GM18870 (cell line): ENCODE measurements around the gene ORAI2.
"Not testable (repeated sequence)": the region's sequence is repeated elsewhere in the genome, so short reads cannot be mapped to it uniquely, and the experiment has no call there.

Experiments used
- ATAC-seq: cut with Tn5 transposase; IDR thresholded peaks from one replicate; pipeline ENCODE4 v1.9.1; 2021; ENCODE audit warnings: moderate library complexity; ENCODE audit not compliant: unreplicated experiment

Gene ORAI2

DNA sequence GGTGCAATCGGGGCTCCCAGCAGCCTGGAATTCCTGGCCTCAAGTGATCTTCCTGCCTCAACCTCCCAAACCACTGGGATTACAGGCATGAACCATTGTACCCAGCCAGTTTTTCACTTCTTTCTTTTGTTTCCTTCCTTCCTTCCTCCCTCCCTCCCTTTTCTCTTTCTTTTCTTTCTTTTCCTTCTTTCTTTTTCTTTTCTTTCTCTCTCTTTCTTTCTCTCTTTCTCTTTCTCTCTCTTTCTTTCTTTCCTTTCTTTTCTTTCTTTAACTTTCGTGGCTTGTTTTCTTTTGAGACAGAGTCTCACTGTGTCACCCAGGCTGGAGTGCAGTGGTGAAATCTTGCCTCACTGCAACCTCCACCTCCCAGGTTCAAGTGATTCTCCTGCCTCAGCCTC, 12.3 kb downstream of the ORAI2 start:
- no peak for ATAC-seq

DNA sequence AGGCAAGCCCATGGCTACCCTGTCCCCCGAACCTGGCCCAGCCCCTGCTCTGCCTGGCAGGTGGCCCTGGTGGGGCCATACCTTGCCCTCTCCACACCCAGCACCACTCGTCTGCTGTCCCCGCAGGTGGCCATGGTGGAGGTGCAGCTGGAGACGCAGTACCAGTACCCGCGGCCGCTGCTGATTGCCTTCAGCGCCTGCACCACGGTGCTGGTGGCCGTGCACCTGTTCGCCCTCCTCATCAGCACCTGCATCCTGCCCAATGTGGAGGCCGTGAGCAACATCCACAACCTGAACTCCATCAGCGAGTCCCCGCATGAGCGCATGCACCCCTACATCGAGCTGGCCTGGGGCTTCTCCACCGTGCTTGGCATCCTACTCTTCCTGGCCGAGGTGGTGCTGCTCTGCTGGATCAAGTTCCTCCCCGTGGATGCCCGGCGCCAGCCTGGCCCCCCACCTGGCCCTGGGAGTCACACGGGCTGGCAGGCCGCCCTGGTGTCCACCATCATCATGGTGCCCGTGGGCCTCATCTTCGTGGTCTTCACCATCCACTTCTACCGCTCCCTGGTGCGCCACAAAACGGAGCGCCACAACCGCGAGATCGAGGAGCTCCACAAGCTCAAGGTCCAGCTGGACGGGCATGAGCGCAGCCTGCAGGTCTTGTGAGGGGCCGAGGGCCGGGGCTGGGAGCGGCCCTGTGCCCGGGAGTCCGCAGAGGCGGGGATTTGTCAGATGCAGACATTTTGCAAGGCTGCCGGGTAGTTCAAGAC, 13.2 kb downstream of the ORAI2 start:
- no peak for ATAC-seq

DNA sequence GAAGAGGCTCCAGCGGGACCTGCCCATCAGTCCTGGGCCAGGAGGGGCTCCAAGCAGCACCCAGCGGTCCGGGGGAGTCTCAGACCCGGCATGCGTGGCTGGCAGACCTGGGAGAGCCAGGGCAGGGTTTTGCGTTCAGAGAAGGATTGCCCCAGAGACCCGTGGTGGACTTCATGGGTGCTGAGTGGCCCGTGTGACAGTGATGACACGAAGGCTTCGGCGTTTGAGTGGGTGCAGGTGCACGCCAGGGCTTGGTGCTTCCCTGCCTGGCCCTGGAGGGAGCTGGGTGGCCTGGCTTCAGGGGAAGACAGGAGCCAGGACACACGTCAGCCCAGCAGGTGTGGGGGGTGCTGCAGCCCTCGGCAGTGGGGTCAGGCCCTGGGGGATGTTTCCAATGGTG, 13.9 kb downstream of the ORAI2 start:
- no peak for ATAC-seq

DNA sequence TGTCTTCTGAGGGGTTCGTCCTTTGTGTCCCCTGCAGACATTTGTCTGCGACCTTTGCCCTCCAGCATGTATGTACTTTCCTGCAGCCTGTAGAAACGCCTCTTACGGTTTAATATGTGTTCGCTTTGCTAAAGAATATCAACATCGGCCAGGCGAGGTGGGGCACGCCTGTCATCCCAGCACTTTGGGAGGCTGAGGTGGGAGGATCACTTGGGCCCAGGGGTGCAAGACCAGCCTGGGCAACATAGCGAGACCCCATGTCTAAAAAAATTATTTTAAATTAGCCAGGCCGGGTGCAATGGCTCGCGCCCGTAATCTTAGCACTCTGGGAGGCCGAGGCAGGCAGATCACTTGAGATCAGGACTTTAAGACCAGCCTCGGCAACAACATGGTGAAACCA, 15.8 kb downstream of the ORAI2 start:
- ATAC-seq = no peak

DNA sequence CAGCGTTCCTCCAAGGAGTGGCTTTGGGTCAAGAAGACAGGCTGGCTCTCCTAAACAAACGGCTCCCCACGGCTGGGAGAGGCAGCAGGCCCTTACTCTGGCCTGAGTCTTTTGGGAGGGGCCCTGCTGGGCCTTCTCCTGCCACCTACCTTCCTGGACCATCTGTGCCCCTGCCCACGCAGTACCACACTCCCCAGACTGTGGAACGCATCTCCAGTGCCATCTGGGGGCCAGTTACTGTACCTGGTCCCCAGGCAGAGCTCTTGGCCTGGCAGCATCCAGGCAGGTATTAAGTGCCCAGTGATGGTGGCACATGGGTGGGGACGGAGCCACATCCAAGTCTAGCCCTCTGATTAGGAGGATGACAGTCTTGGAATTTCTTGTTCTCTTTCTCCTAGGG, 16.9 kb downstream of the ORAI2 start:
- ATAC-seq = no peak

DNA sequence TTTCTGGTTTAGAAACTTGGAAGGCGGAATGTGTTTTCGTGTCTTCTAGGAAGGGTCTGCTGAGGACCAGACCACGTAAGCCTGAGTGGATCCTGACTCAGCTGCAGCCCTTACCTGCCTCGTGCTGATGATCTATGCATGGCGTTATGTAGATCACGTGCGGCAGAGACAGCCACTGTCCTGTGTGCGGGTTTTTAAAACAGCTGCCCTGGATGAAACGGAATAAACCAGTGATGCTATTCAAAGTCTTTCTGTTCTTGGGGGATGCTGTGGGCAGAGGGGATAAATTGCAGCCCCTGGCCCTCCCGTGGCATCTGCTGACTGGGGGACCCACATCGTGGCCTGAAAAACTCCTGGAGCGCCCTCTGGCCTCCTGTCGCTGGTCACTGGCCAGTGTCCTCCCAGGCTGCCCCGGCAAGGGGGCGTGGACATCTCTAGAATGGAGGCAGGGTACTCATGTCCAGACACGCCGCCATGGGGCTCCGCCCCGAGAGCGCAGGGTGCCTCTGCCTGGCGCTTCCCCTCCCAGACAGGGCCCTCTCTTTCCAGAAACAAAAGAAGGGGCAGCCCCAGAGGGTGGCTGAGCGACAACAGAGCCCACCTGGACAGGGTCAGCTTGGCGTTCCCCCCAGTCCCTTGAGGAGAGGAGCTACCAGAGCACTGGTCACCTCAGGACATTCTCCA, 18.1 kb downstream of the ORAI2 start:
- ATAC-seq = no peak

DNA sequence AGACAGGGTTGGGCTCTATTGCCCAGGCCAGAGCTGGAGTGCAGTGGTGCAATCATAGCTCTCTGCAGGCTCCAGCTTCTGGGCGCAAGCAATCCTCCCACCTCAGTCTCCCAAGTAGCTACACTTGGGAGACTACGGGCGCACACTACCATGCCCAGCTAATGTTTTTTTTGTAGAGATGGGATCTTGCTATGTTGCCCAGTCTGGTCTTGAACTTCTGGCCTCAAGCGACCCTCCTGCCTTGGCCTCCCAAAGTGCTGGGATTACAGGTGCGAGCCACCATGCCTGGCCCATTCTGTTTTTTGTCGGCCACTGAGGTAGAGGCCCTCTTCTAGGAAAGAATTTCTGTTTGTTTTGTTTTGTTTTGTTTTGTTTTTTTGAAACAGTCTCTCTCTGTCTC, 19.1 kb downstream of the ORAI2 start:
- no peak for ATAC-seq

DNA sequence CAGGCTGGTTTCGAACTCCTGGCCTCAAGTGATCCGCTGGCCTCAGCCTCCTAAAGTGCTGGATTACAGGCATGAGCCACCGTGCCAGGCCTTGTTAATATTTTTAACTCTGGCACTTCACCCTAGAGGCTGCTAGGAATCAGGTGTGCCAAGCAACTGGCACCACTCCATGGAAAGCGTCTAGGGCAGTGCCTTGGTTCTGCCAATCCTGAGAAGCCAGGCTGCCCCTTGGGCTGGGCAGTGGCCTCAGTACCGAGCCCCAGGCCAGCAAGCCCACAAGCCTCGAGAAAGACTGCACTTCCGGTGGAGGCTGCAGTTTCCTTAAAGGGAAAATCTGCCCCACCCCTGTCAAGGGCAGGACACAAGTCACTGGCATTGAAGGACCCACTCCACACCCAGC, 19.9 kb downstream of the ORAI2 start:
- ATAC-seq = no peak

DNA sequence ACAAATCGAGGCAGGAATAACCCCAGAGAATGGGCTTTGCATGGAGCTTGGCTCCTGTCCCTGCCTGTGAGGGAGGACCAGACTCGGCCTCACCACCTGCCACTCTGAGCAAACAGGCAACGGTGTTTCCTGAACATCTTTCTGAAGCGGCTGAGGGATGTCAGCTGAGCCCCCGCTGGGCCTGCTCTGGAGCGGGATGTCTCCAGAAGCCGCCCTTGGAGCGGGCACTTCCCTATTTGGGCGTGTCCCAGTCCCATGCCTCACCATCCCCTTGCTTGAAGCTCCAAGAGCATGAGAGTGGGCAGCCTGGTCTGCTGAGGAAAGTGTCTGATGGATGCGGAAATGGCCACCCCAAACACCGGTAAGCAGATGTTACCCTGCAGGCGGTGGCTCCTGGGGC, 21.1 kb downstream of the ORAI2 start:
- ATAC-seq = no peak

DNA sequence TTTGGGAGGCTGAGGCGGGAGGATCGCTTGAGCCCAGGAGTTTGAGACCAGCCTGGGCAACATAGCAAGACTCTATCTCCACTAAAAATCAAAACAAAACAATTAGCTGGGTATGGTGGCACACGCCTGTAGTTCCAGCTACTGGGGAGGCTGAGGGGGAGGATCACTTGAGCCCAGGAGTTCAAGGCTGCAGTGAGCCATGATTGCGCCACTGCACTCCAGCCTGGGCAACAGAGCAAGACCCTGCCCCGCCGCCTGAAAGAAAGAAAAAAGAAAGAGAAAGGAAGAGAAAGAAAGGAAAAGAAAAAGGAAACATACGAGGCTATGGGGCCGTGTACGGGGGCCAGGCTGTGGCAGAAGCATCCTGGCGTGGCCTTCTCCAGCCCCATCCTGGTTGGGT, 21.6 kb downstream of the ORAI2 start:
- ATAC-seq = not testable (repeated sequence)

DNA sequence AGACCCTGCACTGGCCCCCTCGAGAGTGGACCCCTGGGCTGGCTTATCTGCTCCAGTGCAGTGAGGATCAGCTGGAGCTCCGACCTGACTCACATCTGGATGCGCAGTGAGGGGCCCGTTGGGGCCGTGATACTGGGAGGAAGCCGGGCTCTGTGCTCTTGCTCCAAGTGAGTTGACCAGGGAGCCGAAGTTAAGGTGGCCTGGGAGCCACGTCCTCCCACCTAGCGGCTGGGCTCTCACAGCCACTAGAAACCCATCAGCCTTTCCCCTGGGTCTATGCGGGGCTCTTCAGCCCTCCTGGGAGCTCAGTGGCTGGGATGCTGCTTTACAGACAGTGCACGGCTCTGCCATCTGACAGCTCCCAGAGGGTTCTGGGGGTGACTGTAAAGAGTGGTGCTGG, 22.2 kb downstream of the ORAI2 start:
- no peak for ATAC-seq

DNA sequence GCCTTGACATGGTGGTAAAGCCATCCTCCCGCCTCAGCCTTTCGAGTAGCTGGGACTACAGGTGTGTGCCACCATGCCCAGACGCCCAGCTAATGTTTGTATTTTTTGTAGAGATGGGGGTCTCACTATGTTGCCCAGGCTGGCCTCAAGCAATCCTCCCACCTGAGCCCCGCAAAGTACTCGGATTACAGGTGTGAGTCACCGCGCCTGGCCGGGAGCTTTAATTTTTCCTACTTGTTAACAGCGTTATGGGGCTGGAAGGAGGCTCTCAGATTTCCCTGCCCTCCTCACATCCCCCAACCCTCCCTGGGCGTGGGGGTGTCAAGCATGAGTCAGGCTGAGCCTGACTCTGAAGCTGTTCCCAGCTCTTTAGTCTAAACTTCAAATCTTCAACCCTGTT, 23.0 kb downstream of the ORAI2 start:
- no peak for ATAC-seq

DNA sequence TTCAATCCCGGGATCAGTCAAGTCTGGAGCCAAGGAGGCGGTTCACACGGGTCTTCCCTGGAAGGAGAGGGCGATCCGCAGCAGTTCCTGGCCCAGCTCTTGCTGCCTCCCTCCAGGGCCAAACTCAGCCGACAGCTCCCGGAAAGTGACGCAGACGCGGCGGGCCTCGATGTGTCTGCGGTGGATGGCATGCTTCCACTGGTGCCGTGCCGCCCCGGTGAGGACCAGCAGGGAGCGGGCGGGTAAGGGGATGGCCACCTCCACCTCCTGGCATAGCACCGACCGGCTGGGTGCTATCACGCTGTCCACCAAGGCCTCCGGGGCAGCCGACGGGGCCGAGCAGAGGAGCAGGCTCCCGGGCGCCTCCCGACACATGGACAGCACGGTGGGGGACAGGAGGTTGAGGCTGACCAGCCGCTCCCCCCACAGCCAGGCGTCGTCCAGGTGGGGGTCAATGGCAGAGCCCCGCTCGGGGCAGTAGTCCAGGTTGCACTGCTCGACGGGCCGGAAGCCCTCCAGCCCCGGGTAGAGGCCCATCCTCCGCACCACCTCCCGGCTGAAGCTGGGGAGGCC, 24.1 kb downstream of the ORAI2 start:
- ATAC-seq = no peak

DNA sequence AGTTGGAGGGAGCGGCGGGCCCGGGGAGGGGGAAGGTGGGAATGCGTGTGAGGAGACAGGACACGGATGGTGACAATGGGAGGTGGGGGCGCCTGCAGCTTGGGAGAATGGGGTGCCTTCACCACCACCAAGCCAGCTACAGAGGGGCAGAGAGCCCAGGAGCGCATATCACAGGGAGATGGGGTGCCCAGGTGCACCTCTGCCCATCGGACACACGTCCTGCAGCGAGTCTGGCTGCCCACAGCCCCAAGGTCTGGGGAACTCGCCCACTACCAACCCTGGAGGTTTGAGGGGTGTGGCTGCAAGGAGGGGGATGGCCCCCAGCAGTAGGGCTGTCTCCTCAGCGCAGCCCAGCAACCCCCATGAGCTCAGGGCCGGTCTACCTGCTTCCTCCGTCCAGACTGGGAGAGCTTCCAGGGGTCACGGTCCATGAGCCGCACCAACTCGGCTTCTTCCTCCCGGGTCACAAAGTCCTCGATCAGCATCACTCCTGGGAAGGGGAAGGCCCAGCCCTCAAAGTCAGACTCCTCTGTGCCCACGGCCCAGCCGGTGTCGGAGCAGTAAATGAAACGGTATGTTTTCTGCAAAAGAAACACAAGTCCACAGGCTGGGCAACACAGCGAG, 26.0 kb downstream of the ORAI2 start:
- no peak for ATAC-seq

DNA sequence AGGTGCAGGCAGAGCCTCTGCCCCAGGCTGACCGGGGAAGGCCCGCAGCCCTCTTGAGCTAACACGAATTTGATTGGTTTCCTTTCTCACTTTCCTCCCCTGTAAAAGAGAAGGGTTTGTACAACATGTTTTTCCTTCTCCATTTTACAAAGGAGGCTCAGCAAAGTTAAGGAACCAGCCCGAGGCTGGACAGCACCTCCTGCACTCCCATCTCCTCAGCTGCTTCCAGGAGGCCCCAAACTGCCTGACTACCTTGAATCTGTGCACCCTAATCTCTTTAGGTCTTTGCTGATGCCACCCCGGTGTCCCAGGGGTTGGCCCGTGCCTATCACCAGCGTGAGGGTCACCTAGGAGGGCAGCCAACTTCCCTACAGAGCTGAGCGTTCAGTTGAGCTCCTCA, 27.1 kb downstream of the ORAI2 start:
- no peak for ATAC-seq

DNA sequence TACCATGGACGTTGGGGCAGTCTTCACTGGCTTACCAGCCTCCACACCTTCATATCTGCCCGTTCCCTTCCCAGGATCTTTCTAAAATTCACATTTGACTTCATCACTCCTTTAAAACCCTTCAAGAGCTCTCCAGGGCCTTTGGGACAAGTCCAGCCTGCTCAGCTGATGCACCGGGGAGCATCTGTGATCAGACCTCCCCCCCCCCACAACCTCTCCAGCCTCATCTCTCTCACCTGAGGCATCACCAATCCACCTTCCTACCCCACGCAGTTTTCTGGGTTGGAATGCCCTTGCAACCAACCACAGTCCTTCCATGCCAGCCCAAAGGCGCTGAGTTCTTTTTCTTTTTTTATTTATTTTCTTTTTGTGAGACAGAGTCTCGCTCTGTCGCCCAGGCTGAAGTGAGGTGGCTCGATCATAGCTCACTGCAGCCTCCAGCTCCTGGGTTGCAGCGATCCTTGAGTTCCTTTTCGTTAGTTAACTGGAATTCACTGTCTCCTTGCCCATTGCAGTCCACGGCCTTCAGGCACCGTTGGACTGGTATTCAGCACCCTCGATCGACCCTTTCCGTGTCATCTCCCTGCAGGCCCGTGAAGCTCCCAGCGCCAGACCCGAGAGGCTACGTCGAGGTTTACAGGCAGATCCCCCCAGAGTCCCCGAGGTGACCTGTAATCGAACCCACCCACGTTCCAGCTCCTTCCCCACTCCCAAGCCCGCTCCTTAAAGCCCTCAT, 30.6 kb downstream of the ORAI2 start:
- peak; percentile 2 for ATAC-seq

DNA sequence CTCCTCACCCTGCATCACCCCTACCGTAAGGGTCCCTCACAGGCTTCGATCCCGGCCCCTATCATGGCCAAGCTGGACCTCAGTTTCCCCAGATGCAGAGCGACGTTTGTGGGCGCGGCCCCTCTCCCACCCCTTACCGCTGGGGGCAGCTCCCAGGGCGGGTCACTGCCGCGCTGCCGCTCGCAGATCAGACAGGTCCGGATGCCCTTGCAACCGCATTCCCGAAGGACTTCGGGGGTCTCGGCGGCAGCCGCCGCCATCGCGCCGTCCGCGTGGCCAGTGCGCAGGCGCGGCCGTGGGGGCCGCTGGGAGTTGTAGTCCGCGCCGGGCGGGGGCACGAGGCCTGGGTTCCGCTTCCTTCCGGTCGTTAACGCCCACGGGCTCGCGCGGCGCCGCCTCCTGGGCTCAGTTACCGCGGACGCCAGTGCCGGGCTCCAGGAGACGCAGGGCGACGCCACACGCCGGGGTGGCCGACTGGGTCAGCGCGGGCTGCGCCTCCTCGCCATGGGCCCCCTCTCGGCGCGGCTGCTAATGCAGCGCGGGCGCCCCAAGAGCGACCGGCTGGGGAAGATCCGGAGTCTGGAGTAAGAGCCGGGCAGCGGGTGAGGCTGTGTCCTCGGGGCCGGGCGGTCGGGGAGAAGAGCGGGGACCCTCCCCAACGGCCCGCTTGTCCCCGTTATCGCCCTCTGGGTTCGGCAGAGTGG, 31.4 kb downstream of the ORAI2 start, which contains the start of the genes ALKBH4 and LRWD1:
Gene ALKBH4, minus strand, starts transcription at position 287 of the 704 bp plus-strand sequence. Its CDS starts 27 bp downstream, at position 260.
Gene LRWD1, plus strand, starts transcription at position 408 of the 704 bp plus-strand sequence. Its CDS starts 97 bp downstream, at position 505.
- peak; percentile 67 for ATAC-seq

DNA sequence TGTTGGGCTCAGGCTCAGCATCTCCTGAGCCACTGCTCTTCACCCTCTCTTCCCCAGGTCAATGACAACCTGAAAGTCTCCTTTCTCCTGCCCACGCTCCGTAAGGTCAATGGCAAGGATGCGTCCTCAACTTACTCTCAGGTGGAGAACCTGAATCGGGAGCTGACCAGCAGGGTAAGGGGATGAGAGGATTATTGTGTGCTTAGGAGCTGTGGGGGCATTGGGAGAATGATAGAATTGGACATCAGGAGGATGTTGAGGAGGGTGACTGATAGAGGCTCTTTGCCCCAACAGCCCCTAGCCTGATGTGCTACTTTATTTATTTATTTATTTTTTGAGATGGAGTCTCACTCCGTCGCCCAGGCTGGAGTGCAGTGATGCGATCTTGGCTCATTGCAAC, 32.7 kb downstream of the ORAI2 start:
- no peak for ATAC-seq

DNA sequence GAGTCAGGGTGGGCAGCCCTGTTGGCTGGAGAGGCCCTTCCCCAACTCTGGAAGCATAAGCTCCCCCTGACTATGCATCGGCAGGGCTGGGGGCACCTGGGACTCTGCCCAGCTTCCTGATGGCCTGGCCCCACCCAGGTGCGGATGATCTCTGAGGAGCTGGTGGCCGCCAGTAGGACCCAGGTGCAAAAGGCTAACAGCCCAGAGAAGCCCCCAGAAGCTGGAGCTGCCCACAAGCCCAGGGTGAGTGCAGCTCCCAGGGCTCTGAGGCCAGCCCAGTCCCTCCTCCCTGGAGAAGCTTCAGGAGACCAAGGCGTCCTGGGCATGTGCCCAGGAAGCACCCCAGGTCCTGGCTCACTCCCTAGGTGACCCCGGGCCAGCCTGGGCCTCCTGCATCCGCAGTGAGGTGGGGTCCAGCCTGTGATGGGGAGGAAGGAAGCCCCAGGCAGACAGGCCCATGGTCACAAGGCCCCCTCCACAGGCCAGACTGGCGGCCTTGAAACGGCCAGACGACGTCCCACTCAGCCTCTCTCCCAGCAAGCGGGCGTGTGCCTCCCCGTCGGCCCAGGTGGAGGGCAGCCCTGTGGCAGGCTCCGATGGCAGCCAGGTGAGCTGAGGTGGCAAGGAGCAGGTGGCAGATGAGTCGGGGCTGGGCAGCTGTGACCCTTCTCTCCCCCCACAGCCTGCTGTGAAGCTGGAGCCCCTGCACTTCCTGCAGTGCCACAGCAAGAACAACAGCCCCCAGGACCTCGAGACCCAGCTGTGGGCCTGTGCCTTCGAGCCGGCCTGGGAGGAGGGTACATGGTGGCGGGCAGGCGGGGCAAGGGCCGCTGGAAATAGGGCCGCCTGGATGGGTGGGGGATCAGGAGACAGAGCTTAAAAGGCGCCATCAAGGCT, 34.5 kb downstream of the ORAI2 start:
- no peak for ATAC-seq
